K562 (cell line): Measurements from ENCODE around the gene RBM17. TPM values are rescaled to one million over a fixed set of nuclear protein-coding genes. Genes with fewer than 3 reads are reported as not detected.

Experiments used
- FOXJ2 ChIP-seq: fragments of 200-800 bp; sonication (Bioruptor generic); IDR thresholded peaks from 2 replicates; pipeline ENCODE4 v1.6.1; 2016; ENCODE audit warnings: missing genetic modification characterization, missing compliant biosample characterization
- FOXP1 ChIP-seq: sonication (generic); formaldehyde crosslinking; IDR thresholded peaks from 2 replicates; pipeline ENCODE4 v1.8.0; 2022; ENCODE audit warnings: mild to moderate bottlenecking, missing genetic modification reagents
- MECOM ChIP-seq: fragments of 250-450 bp; sonication (Bioruptor Pico); IDR thresholded peaks from 2 replicates; pipeline ENCODE4 v1.8.0; 2022; ENCODE audit warnings: inconsistent platforms
- MTA1 ChIP-seq: fragments of 450-650 bp; IDR thresholded peaks from 2 replicates; pipeline ENCODE4 v1.6.1; 2017; ENCODE audit warnings: borderline replicate concordance
- ZNF445 ChIP-seq: fragments of 250-450 bp; sonication (Bioruptor Pico); IDR thresholded peaks from 2 replicates; pipeline ENCODE4 v1.4.0; 2020; ENCODE audit warnings: low read depth, mild to moderate bottlenecking, moderate library complexity
- ZNF668 ChIP-seq: fragments of 250-450 bp; sonication (Bioruptor Pico); IDR thresholded peaks from 2 replicates; pipeline ENCODE4 v1.8.0; 2022; ENCODE audit warnings: mild to moderate bottlenecking, inconsistent platforms
- ZSCAN29 ChIP-seq: fragments of 450-650 bp; IDR thresholded peaks from 2 replicates; pipeline ENCODE4 v1.6.1; 2017
- polyA plus RNA-seq, 8 experiments: library from polyadenylated mRNA; depleted of rRNA in 4 of 8; stranded (reverse) in 5 of 8; unstranded in 3 of 8; fragments of >200 nt; fragmentation: Nextera tagmentation in 2 of 8; fragmentation: Illumina TruSeq in 1 of 8; extraction: Ambion mirVana in 2 of 8; extraction: Trizol in 1 of 8; gene quantifications; 2 replicates each; pipeline versions ENCODE4 v1.2.1 to v1.2.3, GENCODE V29; 2011 to 2014; ENCODE audit warnings: inconsistent platforms in 1 of 8, missing spikeins in 1 of 8
- total RNA-seq, 7 experiments: library from RNA; depleted of rRNA in 6 of 7; stranded (reverse); fragments of >200 nt in 6 of 7; fragmentation: Illumina TruSeq in 2 of 7; extraction: Trizol in 2 of 7; gene quantifications; 2 replicates each; pipeline versions ENCODE4 v1.2.1 to v1.2.3, GENCODE V29; 2011 to 2021; ENCODE audit warnings: low replicate concordance in 1 of 7
- TF ChIP-seq, protein P1 (sequence below), 2 experiments: fragments of 450-650 bp in 1 of 2; sonication (generic) in 1 of 2; formaldehyde crosslinking in 1 of 2; IDR thresholded peaks; 2 replicates each; pipeline versions ENCODE4 v1.7.1 to v1.9.0; 2016 to 2022; ENCODE audit warnings: inconsistent platforms in 1 of 2, mild to moderate bottlenecking in 1 of 2, missing genetic modification reagents in 1 of 2
- TF ChIP-seq, protein P2 (sequence below): fragments of 250-450 bp; sonication (Bioruptor Pico); IDR thresholded peaks from 2 replicates; pipeline ENCODE4 v1.4.0; 2020
- TF ChIP-seq, protein P3 (sequence below): fragments of 450-650 bp; IDR thresholded peaks from 2 replicates; pipeline ENCODE4 v1.6.1; 2018; ENCODE audit warnings: mild to moderate bottlenecking, low read depth; ENCODE audit not compliant: partially characterized antibody

Gene RBM17
- total and polyA plus RNA-seq, 9 of the 15 experiments (the other 6 are each of a cell fraction or from before 2014, with no cell fraction given) = 23.6 to 217 (median 124) TPM

DNA sequence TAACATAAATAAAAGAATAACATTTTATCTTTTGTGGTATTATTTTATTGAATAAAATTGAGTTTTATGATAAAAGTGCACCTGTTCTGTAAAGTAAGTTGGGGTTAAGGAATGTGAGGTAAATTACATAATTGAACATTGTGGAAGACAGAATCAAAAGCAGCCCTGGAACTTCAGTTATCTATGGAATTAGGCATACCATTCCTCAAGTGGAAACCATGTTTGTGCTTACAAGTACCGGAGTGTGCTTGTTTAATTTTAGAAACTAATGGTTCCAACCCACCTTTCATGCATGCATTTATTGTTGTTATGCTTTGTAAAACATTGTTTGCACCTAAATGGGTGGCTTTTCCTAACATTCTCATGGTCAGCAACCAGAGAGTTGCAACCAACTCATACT, 28.0 kb downstream of the RBM17 start (continued):
- TF ChIP-seq, protein P1, sequence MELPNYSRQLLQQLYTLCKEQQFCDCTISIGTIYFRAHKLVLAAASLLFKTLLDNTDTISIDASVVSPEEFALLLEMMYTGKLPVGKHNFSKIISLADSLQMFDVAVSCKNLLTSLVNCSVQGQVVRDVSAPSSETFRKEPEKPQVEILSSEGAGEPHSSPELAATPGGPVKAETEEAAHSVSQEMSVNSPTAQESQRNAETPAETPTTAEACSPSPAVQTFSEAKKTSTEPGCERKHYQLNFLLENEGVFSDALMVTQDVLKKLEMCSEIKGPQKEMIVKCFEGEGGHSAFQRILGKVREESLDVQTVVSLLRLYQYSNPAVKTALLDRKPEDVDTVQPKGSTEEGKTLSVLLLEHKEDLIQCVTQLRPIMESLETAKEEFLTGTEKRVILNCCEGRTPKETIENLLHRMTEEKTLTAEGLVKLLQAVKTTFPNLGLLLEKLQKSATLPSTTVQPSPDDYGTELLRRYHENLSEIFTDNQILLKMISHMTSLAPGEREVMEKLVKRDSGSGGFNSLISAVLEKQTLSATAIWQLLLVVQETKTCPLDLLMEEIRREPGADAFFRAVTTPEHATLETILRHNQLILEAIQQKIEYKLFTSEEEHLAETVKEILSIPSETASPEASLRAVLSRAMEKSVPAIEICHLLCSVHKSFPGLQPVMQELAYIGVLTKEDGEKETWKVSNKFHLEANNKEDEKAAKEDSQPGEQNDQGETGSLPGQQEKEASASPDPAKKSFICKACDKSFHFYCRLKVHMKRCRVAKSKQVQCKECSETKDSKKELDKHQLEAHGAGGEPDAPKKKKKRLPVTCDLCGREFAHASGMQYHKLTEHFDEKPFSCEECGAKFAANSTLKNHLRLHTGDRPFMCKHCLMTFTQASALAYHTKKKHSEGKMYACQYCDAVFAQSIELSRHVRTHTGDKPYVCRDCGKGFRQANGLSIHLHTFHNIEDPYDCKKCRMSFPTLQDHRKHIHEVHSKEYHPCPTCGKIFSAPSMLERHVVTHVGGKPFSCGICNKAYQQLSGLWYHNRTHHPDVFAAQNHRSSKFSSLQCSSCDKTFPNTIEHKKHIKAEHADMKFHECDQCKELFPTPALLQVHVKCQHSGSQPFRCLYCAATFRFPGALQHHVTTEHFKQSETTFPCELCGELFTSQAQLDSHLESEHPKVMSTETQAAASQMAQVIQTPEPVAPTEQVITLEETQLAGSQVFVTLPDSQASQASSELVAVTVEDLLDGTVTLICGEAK (IDR thresholded peaks at IDR 0.05) = no peak
- TF ChIP-seq, protein P1 (CRISPR knock-in tag; IDR thresholded peaks at IDR 0.05) = no peak
- TF ChIP-seq, protein P2, sequence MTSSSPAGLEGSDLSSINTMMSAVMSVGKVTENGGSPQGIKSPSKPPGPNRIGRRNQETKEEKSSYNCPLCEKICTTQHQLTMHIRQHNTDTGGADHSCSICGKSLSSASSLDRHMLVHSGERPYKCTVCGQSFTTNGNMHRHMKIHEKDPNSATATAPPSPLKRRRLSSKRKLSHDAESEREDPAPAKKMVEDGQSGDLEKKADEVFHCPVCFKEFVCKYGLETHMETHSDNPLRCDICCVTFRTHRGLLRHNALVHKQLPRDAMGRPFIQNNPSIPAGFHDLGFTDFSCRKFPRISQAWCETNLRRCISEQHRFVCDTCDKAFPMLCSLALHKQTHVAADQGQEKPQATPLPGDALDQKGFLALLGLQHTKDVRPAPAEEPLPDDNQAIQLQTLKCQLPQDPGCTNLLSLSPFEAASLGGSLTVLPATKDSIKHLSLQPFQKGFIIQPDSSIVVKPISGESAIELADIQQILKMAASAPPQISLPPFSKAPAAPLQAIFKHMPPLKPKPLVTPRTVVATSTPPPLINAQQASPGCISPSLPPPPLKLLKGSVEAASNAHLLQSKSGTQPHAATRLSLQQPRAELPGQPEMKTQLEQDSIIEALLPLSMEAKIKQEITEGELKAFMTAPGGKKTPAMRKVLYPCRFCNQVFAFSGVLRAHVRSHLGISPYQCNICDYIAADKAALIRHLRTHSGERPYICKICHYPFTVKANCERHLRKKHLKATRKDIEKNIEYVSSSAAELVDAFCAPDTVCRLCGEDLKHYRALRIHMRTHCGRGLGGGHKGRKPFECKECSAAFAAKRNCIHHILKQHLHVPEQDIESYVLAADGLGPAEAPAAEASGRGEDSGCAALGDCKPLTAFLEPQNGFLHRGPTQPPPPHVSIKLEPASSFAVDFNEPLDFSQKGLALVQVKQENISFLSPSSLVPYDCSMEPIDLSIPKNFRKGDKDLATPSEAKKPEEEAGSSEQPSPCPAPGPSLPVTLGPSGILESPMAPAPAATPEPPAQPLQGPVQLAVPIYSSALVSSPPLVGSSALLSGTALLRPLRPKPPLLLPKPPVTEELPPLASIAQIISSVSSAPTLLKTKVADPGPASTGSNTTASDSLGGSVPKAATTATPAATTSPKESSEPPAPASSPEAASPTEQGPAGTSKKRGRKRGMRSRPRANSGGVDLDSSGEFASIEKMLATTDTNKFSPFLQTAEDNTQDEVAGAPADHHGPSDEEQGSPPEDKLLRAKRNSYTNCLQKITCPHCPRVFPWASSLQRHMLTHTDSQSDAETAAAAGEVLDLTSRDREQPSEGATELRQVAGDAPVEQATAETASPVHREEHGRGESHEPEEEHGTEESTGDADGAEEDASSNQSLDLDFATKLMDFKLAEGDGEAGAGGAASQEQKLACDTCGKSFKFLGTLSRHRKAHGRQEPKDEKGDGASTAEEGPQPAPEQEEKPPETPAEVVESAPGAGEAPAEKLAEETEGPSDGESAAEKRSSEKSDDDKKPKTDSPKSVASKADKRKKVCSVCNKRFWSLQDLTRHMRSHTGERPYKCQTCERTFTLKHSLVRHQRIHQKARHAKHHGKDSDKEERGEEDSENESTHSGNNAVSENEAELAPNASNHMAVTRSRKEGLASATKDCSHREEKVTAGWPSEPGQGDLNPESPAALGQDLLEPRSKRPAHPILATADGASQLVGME = no peak
- TF ChIP-seq MECOM (CRISPR knock-in tag) (no peak), ZSCAN29 (no peak), FOXP1 (CRISPR knock-in tag) (no peak), ZNF445 (CRISPR knock-in tag) (no peak), ZNF668 (no peak), MTA1 (no peak), FOXJ2 (tag) (no peak)
- TF ChIP-seq, protein P3, sequence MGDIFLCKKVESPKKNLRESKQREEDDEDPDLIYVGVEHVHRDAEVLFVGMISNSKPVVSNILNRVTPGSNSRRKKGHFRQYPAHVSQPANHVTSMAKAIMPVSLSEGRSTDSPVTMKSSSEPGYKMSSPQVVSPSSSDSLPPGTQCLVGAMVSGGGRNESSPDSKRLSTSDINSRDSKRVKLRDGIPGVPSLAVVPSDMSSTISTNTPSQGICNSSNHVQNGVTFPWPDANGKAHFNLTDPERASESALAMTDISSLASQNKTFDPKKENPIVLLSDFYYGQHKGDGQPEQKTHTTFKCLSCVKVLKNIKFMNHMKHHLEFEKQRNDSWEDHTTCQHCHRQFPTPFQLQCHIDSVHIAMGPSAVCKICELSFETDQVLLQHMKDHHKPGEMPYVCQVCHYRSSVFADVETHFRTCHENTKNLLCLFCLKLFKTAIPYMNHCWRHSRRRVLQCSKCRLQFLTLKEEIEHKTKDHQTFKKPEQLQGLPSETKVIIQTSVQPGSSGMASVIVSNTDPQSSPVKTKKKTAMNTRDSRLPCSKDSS = no peak
